ENCODE data around the gene LMBRD2. TPM values are rescaled to one million over a fixed set of nuclear protein-coding genes. Genes with fewer than 3 reads are reported as not detected.

The LMBRD2 gene
- total RNA-seq, 2 donors from 2014 or later, result 5.9 to 10.7 TPM

- H3K4me3 Mint-ChIP-seq, result no peak overlapping the region
- H3K27me3 Mint-ChIP-seq, result no peaks in the 10 kb centered on the region
- ATAC-seq, result no peak
- no peak for DNase-seq
- no peak overlapping the region for H3K27ac Mint-ChIP-seq
- peaks cover 4% of the 10 kb centered on the region for H3K9me3 ChIP-seq (ENCODE audit: control insufficient read depth, low read length, poor library complexity, severe bottlenecking)
- H3K36me3 Mint-ChIP-seq (ENCODE audit: low read depth), result peaks cover 15% of the 10 kb centered on the region
- H3K4me1 Mint-ChIP-seq, result peaks cover 3% of the 10 kb centered on the region
Measured at GRCh38 chr5:36125868-36126267, 25.8 kb downstream of the LMBRD2 start.

- Mint-ChIP-seq H3K4me3 (no peak overlapping the region), H3K36me3 (ENCODE audit: low read depth) (peaks cover 23% of the 10 kb centered on the region), H3K27ac (no peak overlapping the region), H3K4me1 (peaks cover 2% of the 10 kb centered on the region), H3K27me3 (no peaks in the 10 kb centered on the region)
- ATAC-seq (no peak), DNase-seq (no peak)
- H3K9me3 ChIP-seq (ENCODE audit: control insufficient read depth, low read length, poor library complexity, severe bottlenecking), result no peaks in the 10 kb centered on the region
Measured at GRCh38 chr5:36111238-36111637, 40.4 kb downstream of the LMBRD2 start.

GRCh38 chr5:36108758-36109460, 42.8 kb downstream of the LMBRD2 start:
- no peaks in the 10 kb centered on the region for H3K9me3 ChIP-seq (ENCODE audit: control insufficient read depth, low read length, poor library complexity, severe bottlenecking)
- H3K4me1 Mint-ChIP-seq, result no peaks in the 10 kb centered on the region
- no peak overlapping the region for H3K27ac Mint-ChIP-seq
- DNase-seq (no peak), ATAC-seq (no peak)
- peaks cover 27% of the 10 kb centered on the region for H3K36me3 Mint-ChIP-seq (ENCODE audit: low read depth)
- no peak overlapping the region for H3K4me3 Mint-ChIP-seq
- H3K27me3 Mint-ChIP-seq, result no peaks in the 10 kb centered on the region

GRCh38 chr5:36105819-36106218, 45.9 kb downstream of the LMBRD2 start:
- DNase-seq (no peak), ATAC-seq (no peak)
- no peak overlapping the region for H3K4me3 Mint-ChIP-seq
- no peaks in the 10 kb centered on the region for H3K27me3 Mint-ChIP-seq
- H3K9me3 ChIP-seq (ENCODE audit: control insufficient read depth, low read length, poor library complexity, severe bottlenecking), result no peaks in the 10 kb centered on the region
- H3K27ac Mint-ChIP-seq, result no peak overlapping the region
- H3K36me3 Mint-ChIP-seq (ENCODE audit: low read depth), result peaks cover 26% of the 10 kb centered on the region
- no peaks in the 10 kb centered on the region for H3K4me1 Mint-ChIP-seq

- H3K36me3 Mint-ChIP-seq (ENCODE audit: low read depth), result peaks cover 4% of the 10 kb centered on the region
- H3K27me3 Mint-ChIP-seq, result no peaks in the 10 kb centered on the region
- no peak overlapping the region for H3K4me3 Mint-ChIP-seq
- H3K27ac Mint-ChIP-seq, result no peak overlapping the region
- no peaks in the 10 kb centered on the region for H3K9me3 ChIP-seq (ENCODE audit: control insufficient read depth, low read length, poor library complexity, severe bottlenecking)
- DNase-seq, result no peak
- no peaks in the 10 kb centered on the region for H3K4me1 Mint-ChIP-seq
- ATAC-seq, result no peak
Measured at GRCh38 chr5:36099748-36100147, 51.9 kb downstream of the LMBRD2 start.

- Mint-ChIP-seq H3K4me3 (no peak overlapping the region), H3K27ac (no peak overlapping the region), H3K4me1 (no peaks in the 10 kb centered on the region), H3K27me3 (no peaks in the 10 kb centered on the region), H3K36me3 (ENCODE audit: low read depth) (no peaks in the 10 kb centered on the region)
- DNase-seq (no peak), ATAC-seq (no peak)
- no peaks in the 10 kb centered on the region for H3K9me3 ChIP-seq (ENCODE audit: control insufficient read depth, low read length, poor library complexity, severe bottlenecking)
Measured at GRCh38 chr5:36096486-36096885, 55.2 kb downstream of the LMBRD2 start.

GRCh38 chr5:36089989-36090388, 61.7 kb downstream of the LMBRD2 start:
- Mint-ChIP-seq H3K4me3 (no peak overlapping the region), H3K27me3 (peaks cover 4% of the 10 kb centered on the region), H3K4me1 (no peaks in the 10 kb centered on the region), H3K27ac (no peak overlapping the region), H3K36me3 (ENCODE audit: low read depth) (no peaks in the 10 kb centered on the region)
- no peaks in the 10 kb centered on the region for H3K9me3 ChIP-seq (ENCODE audit: control insufficient read depth, low read length, poor library complexity, severe bottlenecking)
- DNase-seq (no peak), ATAC-seq (no peak)

- H3K27me3 Mint-ChIP-seq, result peaks cover 44% of the 10 kb centered on the region
- no peak overlapping the region for H3K4me3 Mint-ChIP-seq
- peaks cover 4% of the 10 kb centered on the region for H3K4me1 Mint-ChIP-seq
- no peaks in the 10 kb centered on the region for H3K9me3 ChIP-seq (ENCODE audit: control insufficient read depth, low read length, poor library complexity, severe bottlenecking)
- DNase-seq (no peak), ATAC-seq (peak; percentile 83)
- no peaks in the 10 kb centered on the region for H3K36me3 Mint-ChIP-seq (ENCODE audit: low read depth)
- peak overlapping the region; percentile 32 for H3K27ac Mint-ChIP-seq
Measured at GRCh38 chr5:36079200-36079781, 72.4 kb downstream of the LMBRD2 start.

GRCh38 chr5:36078430-36078829, 73.3 kb downstream of the LMBRD2 start:
- Mint-ChIP-seq H3K36me3 (ENCODE audit: low read depth) (no peaks in the 10 kb centered on the region), H3K27ac (no peak overlapping the region), H3K4me1 (peaks cover 4% of the 10 kb centered on the region), H3K27me3 (peaks cover 38% of the 10 kb centered on the region), H3K4me3 (no peak overlapping the region)
- DNase-seq (no peak), ATAC-seq (no peak)
- H3K9me3 ChIP-seq (ENCODE audit: control insufficient read depth, low read length, poor library complexity, severe bottlenecking), result no peaks in the 10 kb centered on the region

GRCh38 chr5:36073595-36074216, 78.0 kb downstream of the LMBRD2 start:
- DNase-seq, result no peak

GRCh38 chr5:36070687-36071571, 80.8 kb downstream of the LMBRD2 start:
- H3K27ac Mint-ChIP-seq, result peak overlapping the region; percentile 35
- DNase-seq, result no peak

More at GRCh38 chr5:36073595-36074216, 78.0 kb downstream of the LMBRD2 start:
- peak; percentile 55 for ATAC-seq
- no peaks in the 10 kb centered on the region for H3K9me3 ChIP-seq (ENCODE audit: control insufficient read depth, low read length, poor library complexity, severe bottlenecking)
- Mint-ChIP-seq H3K27me3 (peaks cover 45% of the 10 kb centered on the region), H3K4me3 (no peak overlapping the region), H3K4me1 (peaks cover 15% of the 10 kb centered on the region), H3K27ac (peak overlapping the region; percentile 10), H3K36me3 (ENCODE audit: low read depth) (no peaks in the 10 kb centered on the region)

GRCh38 chr5:36068751-36069281, 82.9 kb downstream of the LMBRD2 start:
- DNase-seq (no peak), ATAC-seq (no peak)
- H3K4me1 Mint-ChIP-seq, result peaks cover 21% of the 10 kb centered on the region
- H3K27me3 Mint-ChIP-seq, result peaks cover 63% of the 10 kb centered on the region
- H3K36me3 Mint-ChIP-seq (ENCODE audit: low read depth), result no peaks in the 10 kb centered on the region
- H3K27ac Mint-ChIP-seq, result no peak overlapping the region
- H3K9me3 ChIP-seq (ENCODE audit: control insufficient read depth, low read length, poor library complexity, severe bottlenecking), result no peaks in the 10 kb centered on the region
- no peak overlapping the region for H3K4me3 Mint-ChIP-seq

More at GRCh38 chr5:36070687-36071571, 80.8 kb downstream of the LMBRD2 start:
- Mint-ChIP-seq H3K4me3 (peak overlapping the region; percentile 83), H3K36me3 (ENCODE audit: low read depth) (no peaks in the 10 kb centered on the region), H3K27me3 (peaks cover 50% of the 10 kb centered on the region), H3K4me1 (peaks cover 21% of the 10 kb centered on the region)
- peak; percentile 32 for ATAC-seq
- no peaks in the 10 kb centered on the region for H3K9me3 ChIP-seq (ENCODE audit: control insufficient read depth, low read length, poor library complexity, severe bottlenecking)

Data from T-helper 17 cell (primary cell).